Lung (tissue), 12 donors: Measurements from ENCODE around the gene DENND6B. TPM values are rescaled to one million over a fixed set of nuclear protein-coding genes. Genes with fewer than 3 reads are reported as not detected.
"Not testable (repeated sequence)": the region's sequence is repeated elsewhere in the genome, so short reads cannot be mapped to it uniquely, and the experiment has no call there.

Source experiments
- ATAC-seq: fragments of 200-7000 bp; cut with Tn5 transposase; one replicate; pipeline ENCODE4 v1.9.1; 2020; ENCODE audit warnings: moderate number of reproducible peaks; ENCODE audit not compliant: insufficient read depth, low FRiP score
- DNase-seq, 3 donors: peaks; one replicate each; pipeline ENCODE4 v3.0.0-alpha.2; 2013 to 2017
- H3K27ac ChIP-seq, 2 donors: one replicate each; pipeline ENCODE4 v1.5.1; 2013; ENCODE audit warnings: mild to moderate bottlenecking in 2 of 2, moderate library complexity in 2 of 2, control low read depth in 1 of 2, inconsistent platforms in 1 of 2, low read depth in 1 of 2, low read length in 1 of 2
- H3K27me3 ChIP-seq, 3 donors: one replicate each; pipeline ENCODE4 v1.5.1; 2013; ENCODE audit warnings: low read length in 2 of 3; ENCODE audit not compliant: control insufficient read depth in 3 of 3, insufficient read depth in 3 of 3
- H3K36me3 ChIP-seq, 4 donors: one replicate each; pipeline ENCODE4 v1.5.1; 2013; ENCODE audit warnings: low read length in 4 of 4, mild to moderate bottlenecking in 1 of 4, moderate library complexity in 1 of 4; ENCODE audit not compliant: control insufficient read depth in 4 of 4, insufficient read depth in 4 of 4
- H3K4me1 ChIP-seq, 5 donors: one replicate each; pipeline ENCODE4 v1.5.1; 2013; ENCODE audit warnings: low read length in 5 of 5, mild to moderate bottlenecking in 2 of 5, moderate library complexity in 1 of 5; ENCODE audit not compliant: control insufficient read depth in 5 of 5, insufficient read depth in 5 of 5
- H3K4me3 ChIP-seq: one replicate; pipeline ENCODE4 v1.5.1; 2013; ENCODE audit warnings: mild to moderate bottlenecking, control low read depth, moderate library complexity
- H3K9ac ChIP-seq, 2 donors: one replicate each; pipeline ENCODE4 v1.5.1; 2013; ENCODE audit warnings: low read length in 2 of 2, control low read depth in 1 of 2; ENCODE audit not compliant: insufficient read depth in 1 of 2
- H3K9me3 ChIP-seq, 4 donors: one replicate each; pipeline ENCODE4 v1.5.1; 2013; ENCODE audit warnings: low read length in 3 of 4, mild to moderate bottlenecking in 1 of 4, moderate library complexity in 1 of 4; ENCODE audit not compliant: control insufficient read depth in 4 of 4, insufficient read depth in 3 of 4
- WGBS, 2 donors: extraction: QIAGEN DNeasy Blood & Tissue Kit; methylation state at CpG; one replicate each; pipeline ENCODE4 v1.1.7; 2013; 5-methylcytosine and 5-hydroxymethylcytosine counted together
- polyA plus RNA-seq, 2 donors: library from polyadenylated mRNA; stranded (reverse); fragments of 200-250 nt; gene quantifications; one replicate each; pipeline ENCODE4 v1.2.1, GENCODE V29; 2013
- total RNA-seq, 2 donors: library from RNA; depleted of rRNA in 1 of 2; stranded (reverse); fragments of >200 nt in 1 of 2; gene quantifications; one replicate each; pipeline ENCODE4 v1.2.1, GENCODE V29; 2014 to 2021
- TF ChIP-seq, protein P1 (sequence below): IDR thresholded peaks from 2 replicates; pipeline ENCODE4 v1.5.1; 2012; ENCODE audit warnings: mild to moderate bottlenecking; ENCODE audit errors: control extremely low read depth, extremely low read depth
- donor health status: control.
- donor health status: control.
- donor health status: Bipolar disorder and iron deficiency.
- donor health status: healthy.
- donor health status: DM: yes; HTN: yes; CAD: no.

Gene DENND6B
- total and polyA plus RNA-seq, 4 donors, result 8.0 to 26.0 (median 12.6) TPM

DNA sequence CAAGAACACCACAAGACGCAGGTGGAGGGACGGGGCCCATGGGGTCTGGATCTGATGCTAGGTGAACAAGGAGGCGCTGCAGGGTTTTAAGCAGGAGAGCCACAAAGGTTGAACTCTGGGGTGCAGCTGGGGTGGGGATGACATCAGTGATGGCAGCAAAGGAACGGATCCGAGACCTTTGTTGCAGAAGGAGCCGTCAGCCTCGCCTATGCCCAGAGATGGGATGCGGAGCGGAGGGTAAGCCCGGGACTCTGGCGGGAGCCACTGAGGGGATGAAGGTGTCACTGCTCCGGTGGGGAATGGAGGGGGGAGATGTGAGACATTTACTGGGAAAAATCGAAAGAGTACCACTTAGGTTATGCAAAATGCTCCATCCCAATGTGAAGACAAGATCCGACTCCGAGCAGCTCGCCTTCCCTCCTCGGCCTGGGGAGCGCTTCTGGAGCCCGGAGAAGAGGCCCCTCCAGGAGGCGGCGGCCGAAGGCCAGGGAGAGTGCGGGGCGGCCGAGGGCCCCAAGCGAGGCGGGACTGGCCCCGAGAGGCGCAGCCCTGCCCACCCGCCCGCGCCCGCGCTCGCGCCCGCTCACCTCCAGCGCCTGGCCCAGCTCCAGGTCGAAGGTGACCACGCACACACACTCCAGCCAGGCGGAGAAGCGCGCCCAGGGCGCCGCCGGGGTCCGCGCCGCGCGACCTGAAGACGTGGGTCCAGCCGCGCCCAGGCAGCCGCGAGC, 422 bp downstream of the DENND6B start:
- Histone ChIP-seq H3K9ac (peak overlapping the region; percentile 38 to 56), H3K4me3 (peak overlapping the region; percentile 85), H3K27ac (peak overlapping the region in 1 of 2 donors; percentile 76), H3K9me3 (no peaks in the 10 kb centered on the region), H3K4me1 (peaks cover 0 to 13% (median 6%) of the 10 kb centered on the region in 5 donors), H3K27me3 (no peaks in the 10 kb centered on the region), H3K36me3 (no peaks in the 10 kb centered on the region)
- DNase-seq, result peak in 1 of 3 donors; percentile 11
- TF ChIP-seq, protein P1, sequence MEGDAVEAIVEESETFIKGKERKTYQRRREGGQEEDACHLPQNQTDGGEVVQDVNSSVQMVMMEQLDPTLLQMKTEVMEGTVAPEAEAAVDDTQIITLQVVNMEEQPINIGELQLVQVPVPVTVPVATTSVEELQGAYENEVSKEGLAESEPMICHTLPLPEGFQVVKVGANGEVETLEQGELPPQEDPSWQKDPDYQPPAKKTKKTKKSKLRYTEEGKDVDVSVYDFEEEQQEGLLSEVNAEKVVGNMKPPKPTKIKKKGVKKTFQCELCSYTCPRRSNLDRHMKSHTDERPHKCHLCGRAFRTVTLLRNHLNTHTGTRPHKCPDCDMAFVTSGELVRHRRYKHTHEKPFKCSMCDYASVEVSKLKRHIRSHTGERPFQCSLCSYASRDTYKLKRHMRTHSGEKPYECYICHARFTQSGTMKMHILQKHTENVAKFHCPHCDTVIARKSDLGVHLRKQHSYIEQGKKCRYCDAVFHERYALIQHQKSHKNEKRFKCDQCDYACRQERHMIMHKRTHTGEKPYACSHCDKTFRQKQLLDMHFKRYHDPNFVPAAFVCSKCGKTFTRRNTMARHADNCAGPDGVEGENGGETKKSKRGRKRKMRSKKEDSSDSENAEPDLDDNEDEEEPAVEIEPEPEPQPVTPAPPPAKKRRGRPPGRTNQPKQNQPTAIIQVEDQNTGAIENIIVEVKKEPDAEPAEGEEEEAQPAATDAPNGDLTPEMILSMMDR, result no peak
- 14 to 24% methylated on average over 38 to 56 of the region's 56 CpGs for WGBS, 2 donors
- no peak for ATAC-seq

GRCh38 chr22:50325444-50326224, 1.2 kb downstream of the DENND6B start:
- TF ChIP-seq, protein P1, result no peak
- Histone ChIP-seq H3K9me3 (no peaks in the 10 kb centered on the region), H3K4me1 (peaks cover 0 to 13% (median 6%) of the 10 kb centered on the region in 5 donors), H3K4me3 (no peak overlapping the region), H3K27ac (no peak overlapping the region), H3K27me3 (no peaks in the 10 kb centered on the region), H3K9ac (no peak overlapping the region), H3K36me3 (no peaks in the 10 kb centered on the region)
- ATAC-seq, result no peak
- no peak for DNase-seq
- 85 to 91% methylated on average over 19 of the region's 19 CpGs for WGBS, 2 donors

- TF ChIP-seq, protein P1, result no peak
- DNase-seq (no peak), ATAC-seq (no peak)
- H3K27ac ChIP-seq, result no peak overlapping the region
- H3K4me1 ChIP-seq, result peaks cover 0 to 13% (median 6%) of the 10 kb centered on the region in 5 donors
- no peaks in the 10 kb centered on the region for H3K27me3 ChIP-seq
- 96 to 97% methylated on average over 5 of the region's 5 CpGs for WGBS, 2 donors
- H3K9ac ChIP-seq, result no peak overlapping the region
- H3K36me3 ChIP-seq, result no peaks in the 10 kb centered on the region
- H3K9me3 ChIP-seq, result no peaks in the 10 kb centered on the region
- H3K4me3 ChIP-seq, result no peak overlapping the region
Observed at GRCh38 chr22:50323900-50324299, 2.9 kb downstream of the DENND6B start.

DNA sequence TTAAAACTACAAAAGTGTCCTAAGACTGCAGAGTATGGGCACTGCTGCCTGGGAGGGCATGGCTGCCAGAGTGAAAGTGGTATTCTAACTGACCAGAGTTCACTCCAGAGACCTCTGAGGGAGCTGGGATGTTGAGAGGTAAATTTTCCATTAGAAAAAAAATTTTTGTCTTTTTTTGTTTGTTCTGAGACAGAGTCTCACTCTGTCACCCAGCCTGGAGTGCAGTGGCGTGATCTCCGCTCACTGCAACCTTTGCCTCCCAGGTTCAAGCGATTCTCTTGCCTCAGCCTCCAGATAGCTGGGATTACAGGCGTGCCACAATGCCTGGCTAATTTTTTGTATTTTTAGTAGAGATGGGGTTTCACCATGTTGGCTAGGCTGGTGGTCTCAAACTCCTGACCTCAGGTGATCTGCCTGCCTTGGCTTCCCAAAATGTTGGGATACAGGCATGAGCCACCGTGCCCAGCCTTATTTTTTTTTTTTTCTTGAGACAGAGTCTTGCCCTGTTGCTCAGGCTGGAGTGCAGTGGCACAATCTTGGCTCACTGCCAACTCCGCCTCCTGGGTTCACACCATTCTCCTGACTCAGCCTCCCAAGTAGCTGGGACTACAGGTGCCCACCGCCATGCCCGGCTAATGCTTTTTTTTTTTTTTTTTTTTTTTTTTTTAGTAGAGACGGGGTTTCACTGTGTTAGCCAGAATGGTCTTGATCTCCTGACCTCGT, 4.3 kb downstream of the DENND6B start:
- 86 to 95% methylated on average over 9 of the region's 10 CpGs for WGBS, 2 donors
- not testable (repeated sequence) for ATAC-seq, H3K9ac ChIP-seq, H3K9me3 ChIP-seq, H3K4me1 ChIP-seq, H3K36me3 ChIP-seq, H3K27ac ChIP-seq, H3K4me3 ChIP-seq, H3K27me3 ChIP-seq, DNase-seq
